GM18951 (cell line): Measurements from ENCODE around the gene SLC22A13.

ENCODE experiments used
- POLR2A ChIP-seq: IDR thresholded peaks from 4 replicates; pipeline ENCODE4 v1.6.1; 2011; ENCODE audit warnings: mild to moderate bottlenecking; ENCODE audit not compliant: insufficient read length, insufficient read depth; ENCODE audit errors: extremely low read depth
- in situ Hi-C: fragments of 300-500 bp; cut with MboI; formaldehyde crosslinking; loops from one replicate; pipeline ENCODE4 v1.12.0; 2022; ENCODE audit warnings: low sequenced_read_pairs, mixed read lengths, inconsistent platforms; ENCODE audit not compliant: unreplicated experiment

Gene SLC22A13

DNA sequence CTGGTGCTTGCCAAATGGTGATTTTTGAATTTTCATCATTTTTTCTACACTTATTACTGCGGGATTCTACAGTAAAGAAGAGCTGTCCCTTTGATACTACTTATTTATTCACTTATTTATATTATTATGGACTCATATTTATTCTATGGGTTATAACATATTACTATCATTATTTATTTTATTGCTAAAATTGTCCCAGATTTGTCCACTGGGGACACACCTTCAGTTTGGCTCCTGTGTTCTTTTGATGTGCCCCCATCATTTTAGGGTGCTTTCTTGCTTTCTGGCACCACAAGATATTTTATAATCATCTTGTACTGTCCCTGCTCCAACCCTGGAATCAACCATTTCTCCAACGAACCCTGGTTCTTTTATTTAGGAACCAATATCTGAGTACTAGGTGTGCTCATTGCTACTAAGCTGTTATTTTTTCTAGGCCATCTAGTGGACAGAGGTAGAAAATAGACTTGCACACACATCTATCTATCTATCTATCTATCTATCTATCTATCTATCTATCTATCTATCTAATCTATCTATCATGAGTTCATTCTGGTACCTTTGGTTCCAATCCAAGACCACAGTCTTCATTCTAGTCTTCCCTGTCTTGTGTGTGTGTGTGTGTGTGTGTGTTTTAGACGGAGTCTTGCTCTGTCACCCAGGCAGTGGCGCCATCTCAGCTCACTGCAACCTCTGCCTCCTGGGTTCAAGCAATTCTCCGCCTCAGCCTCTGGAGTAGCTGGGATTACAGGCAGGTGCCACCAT is 32.5 kb downstream of the SLC22A13 start:
- in situ Hi-C loops: no loop called here
- no peak for TF ChIP-seq POLR2A

DNA sequence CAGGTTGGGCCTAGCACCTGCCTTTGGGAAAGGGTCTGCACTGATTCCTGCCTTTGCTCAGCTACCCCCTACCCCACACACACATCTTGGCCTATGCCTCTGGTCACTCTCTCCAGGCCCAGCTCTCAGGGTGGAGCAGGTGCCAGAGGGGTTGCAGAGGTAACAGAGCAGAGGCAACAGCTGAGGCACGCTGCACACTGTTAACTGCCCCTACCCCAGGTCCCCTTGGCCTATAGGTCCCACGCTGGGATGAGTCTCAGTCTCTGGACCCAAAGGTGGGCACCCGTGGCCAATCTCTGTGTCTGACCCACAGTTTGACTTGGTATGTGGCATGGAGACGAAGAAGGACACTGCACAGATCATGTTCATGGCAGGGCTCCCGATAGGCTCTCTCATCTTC is 41.3 kb downstream of the SLC22A13 start:
- in situ Hi-C loops: no loop called here
- TF ChIP-seq POLR2A: no peak

DNA sequence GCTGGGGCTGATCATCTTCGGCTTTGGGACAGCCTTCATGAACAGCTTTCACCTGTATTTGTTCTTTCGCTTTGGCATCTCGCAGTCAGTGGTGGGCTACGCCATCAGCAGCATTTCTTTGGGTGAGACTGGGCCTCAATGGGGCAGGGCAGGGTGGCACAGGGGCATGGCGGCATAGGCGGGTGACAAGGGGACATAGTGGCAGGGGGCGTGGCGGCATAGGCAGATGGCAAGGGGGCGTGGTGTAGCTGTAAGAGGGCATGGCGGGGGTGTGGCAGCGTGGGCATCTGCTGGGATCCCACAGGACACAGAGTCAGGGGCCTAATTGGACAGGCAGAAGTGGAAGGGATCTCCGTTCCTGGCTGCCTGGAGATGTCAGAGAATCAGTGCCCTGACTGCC is 42.0 kb downstream of the SLC22A13 start:
- in situ Hi-C loops: no loop called here
- TF ChIP-seq POLR2A: no peak

DNA sequence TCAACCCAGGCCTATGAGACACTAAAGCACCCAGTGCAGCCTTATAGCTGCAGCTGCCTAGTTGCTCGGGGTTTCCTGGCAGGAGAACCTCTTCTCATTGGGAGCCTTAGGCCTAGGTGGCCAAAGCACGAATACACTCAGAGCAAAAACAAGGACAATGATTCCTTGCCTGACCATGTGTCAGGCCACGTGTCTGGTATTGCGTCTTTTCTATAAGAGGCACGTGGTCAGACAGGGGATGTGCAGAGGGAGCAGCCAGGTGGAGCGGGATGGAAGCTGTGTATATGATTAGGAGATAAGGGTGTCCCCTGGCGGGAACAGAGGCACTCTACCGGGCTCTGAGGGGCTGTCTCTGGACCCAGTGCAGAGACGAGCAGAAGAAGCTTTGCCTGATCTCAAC is 42.8 kb downstream of the SLC22A13 start:
- TF ChIP-seq POLR2A: no peak
- in situ Hi-C loops: no loop called here

DNA sequence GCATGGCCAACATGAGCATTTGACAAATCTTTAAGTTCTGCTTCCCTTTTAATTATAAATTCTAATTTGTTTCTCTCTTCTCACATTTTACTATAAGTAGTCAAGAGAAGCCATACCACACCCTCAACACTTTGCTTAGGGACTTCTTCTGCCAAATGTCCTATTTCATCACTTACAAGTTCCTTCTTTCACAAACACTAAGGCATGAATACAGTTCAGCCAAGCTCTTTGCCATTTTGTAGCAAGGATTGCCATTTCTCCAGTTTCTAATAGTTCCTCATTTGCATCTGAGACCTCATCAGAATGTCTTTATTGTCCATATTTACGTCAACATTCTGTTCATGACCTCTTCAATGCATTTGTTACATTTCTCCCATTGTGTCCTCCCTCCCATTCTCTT is 45.9 kb downstream of the SLC22A13 start:
- in situ Hi-C loops: no loop called here
- no peak for TF ChIP-seq POLR2A

DNA sequence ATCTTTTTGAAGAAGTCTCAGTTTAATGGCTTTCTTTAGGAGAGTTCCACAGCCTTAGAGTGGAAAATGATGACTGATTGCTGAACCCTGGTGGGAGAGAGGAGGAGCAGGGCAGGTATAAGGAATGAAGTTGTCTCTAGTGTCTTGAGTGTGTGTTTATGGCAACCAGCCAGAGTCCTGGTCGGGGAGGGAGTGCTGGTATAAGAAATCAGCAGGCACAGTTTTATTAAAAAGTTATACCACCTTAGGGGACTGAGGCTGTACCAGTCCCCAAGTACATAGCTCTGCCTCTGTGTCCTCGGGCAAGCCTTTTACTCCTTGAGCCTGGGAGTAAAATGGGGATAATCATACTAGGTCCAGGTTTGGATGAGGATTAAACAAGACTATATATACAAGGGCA is 46.3 kb downstream of the SLC22A13 start:
- TF ChIP-seq POLR2A: no peak
- in situ Hi-C loops: no loop called here

DNA sequence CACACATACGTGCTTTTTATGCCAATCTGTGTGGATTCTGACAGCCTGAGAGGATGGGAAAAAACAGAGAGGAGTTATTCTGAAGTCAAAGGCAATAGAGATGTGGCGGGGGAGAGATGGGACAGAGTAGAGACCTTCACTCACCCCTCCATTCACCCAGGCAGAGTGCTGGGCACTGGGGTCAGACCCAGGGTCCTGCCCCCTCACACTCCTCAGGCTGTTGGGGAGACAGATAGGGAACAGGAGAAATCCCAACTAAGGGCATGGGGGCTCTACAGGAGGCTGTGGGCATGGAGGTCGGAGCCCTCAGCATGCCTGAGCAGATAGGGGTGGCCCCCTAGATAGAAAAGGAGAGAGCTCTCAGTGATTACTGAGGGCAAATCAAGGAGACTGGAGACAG is 46.7 kb downstream of the SLC22A13 start:
- TF ChIP-seq POLR2A: no peak
- in situ Hi-C loops: no loop called here

DNA sequence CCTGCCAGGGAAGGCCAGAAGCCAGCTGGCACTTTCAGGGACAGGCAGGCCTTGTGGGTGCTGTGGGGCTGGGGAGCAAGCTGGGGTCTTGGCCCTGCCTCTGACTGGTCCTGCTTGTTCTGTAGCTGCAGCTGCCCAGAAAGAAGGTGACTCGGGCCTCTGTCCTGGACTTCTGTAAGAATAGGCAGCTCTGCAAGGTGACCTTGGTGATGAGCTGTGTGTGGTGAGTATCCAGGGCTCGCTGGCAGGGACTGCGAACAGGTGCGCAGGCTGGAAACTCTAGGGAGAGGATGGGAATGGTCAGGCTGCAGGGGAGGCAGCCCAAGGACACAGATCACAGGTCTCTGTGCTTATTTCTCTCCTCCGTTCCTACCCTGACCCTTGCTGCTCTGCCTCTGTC is 47.7 kb downstream of the SLC22A13 start:
- TF ChIP-seq POLR2A: no peak
- in situ Hi-C loops: no loop called here

DNA sequence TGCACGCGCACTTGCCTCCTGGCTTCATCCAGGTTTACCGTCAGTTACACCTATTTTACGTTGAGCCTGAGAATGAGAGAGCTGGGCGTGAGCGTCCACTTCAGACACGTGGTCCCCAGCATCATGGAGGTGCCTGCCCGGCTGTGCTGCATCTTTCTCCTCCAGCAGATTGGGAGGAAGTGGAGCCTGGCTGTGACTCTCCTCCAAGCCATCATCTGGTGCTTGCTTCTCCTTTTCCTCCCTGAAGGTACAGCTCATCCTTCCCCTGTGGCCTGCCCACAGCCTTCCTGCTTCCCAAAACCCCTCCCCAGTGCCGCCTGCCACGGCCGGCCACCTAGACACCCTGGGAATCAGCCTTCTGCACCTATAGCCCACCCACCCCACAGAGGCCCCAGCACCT is 48.1 kb downstream of the SLC22A13 start:
- no peak for TF ChIP-seq POLR2A
- in situ Hi-C loops: no loop called here

DNA sequence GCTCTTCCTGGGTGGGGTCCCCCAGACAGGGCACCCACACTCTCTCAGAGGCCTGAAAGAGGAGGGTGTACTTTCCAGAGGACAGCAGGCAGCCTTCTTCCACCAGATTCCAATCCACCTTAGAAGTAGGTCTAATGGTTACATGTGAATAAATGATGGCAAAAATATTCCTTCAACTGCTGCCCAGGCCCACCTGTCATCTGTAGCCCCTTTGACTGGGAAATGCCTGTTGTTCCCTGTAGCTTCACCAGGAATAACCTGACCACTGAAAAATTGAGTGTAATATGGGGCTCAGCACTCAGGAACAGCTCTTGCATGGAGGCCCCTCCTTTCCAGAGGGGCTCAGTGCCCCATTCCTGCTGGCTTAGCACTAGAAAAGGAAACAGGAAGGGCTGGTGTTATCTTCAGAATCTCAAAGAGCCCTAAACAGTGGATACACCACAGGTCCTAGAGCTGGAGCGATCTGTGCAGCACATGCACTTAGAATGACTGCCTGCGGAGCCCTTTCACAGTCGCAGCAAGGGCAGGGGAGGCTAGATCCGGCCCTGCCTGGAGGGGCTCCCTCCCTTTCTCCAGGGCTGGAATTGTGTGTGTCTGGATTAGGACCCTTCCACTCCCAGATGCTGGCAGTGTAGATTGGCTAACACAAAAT is 48.6 kb downstream of the SLC22A13 start:
- in situ Hi-C loops: no loop called here
- TF ChIP-seq POLR2A: no peak

DNA sequence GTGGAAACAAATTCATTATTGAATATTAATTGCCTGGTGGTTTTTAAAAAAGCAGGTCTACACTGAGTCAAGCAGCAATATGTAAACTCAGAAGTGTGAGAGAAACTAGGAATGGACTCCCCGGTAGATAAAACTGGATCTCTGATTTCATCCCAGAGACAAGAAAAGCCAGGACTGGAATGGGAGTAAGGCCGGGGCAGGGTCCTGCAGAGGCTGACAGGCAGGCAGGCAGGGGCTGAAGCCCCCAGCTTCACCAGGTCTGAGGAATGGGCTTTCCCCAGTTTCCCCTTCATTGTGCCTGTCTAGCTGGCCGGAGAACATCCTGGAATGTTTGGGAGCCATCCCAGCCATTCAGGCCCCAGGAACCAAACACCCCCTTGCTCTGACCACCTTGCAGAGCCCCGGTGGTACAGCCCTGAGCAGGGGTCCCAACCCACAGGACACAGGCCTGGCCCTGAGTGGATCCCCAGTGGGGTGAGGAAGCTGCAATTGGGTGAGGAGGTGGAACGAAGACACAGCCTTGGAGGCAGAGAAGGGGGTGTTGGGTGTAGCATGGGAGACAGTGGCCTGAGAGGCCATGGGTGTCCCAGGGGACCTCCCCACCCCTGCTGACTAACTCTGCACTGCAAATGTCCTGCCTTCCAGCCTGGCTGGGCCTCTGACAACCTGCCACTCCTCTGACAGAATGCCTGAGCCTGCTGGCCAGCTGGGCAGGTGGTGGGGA is 49.3 kb downstream of the SLC22A13 start:
- no peak for TF ChIP-seq POLR2A
- in situ Hi-C loops: no loop called here

DNA sequence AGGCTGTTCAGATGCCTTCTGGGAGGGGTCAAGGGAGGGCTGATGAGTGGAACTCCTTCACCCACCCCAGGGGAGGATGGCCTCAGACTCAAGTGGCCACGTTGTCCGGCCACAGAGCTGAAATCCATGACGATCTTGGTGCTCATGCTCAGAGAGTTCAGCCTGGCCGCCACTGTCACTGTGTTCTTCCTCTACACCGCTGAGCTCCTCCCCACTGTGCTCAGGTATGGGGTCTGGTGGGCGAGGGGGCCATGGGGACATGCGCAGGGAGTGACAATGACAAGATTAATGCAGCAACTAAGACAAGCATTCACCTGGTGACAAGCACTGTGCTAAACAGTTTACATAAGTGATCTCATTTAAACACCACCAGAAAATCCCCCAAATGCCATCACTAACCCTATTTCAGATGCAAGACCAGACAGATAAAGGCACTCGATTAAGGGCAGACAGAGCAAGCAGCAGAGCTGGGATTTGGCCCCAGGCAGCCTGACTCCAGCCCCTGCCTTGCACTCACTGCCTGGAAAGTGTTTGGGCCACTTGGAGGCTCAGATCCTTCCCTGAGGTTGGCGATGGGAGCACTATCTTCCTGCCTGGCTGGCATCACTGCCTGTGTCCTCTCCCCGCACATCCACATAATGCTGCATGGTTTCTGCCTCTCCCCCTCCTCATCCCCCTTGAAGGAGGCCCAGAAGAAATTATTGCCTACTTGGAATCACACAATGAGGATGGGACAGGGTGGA is 50.0 kb downstream of the SLC22A13 start:
- in situ Hi-C loops: no loop called here
- no peak for TF ChIP-seq POLR2A

DNA sequence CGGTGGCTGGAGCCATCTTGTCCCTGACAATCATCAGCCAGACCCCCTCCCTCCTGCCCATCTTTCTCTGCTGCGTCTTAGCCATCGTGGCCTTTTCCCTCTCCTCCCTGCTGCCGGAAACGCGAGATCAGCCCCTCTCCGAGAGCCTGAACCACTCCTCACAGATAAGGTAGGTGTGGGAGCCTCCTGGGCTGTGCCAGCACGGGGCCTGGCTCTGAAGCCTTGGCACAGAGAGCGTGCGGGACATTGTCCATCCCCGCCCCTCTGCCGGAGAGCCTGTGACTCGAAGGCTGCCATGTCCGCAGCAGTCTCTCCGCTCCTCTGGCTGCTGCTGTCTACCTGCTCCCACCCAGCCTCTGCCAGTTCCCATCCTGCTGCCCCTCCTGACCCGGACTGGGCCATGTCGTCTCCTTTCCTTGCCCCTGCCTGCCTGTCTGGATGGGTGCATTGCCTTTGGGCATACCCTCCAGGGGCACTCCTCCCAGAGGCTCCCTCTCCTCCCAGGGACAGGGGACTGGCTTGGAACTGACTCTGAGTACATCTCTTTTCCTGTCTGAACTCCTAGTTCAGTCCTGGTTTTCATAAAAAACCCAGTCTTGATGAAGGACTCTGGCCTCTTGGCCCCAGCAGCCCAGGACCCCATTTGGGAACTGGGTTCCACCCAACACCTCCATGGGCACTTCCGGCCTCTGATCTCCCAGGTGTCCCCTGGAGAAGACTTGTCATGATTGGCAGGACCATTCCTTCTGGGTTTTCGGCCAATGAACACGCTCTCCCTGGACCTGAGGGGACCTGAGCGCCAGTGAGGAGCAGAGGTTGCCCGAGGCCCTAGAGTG is 51.0 kb downstream of the SLC22A13 start:
- in situ Hi-C loops: no loop called here
- no peak for TF ChIP-seq POLR2A
